Activated CD8-positive, alpha-beta T cell treated with anti-CD3 and anti-CD28 coated beads for 36 hours (primary cell): ENCODE results near the gene ABHD15. TPM values are rescaled to one million over a fixed set of nuclear protein-coding genes. Genes with fewer than 3 reads are reported as not detected.

Experiments
- ATAC-seq: fragments of 200-7000 bp; cut with Tn5 transposase; one replicate; pipeline ENCODE4 v1.10.0; 2021; ENCODE audit warnings: mild to moderate bottlenecking, moderate library complexity
- CTCF ChIA-PET: fragments of 350-600 bp; sonication (Branson Sonifier 250); formaldehyde crosslinking; loops from one replicate; lab custom pipeline; 2021; ENCODE audit warnings: antibody characterized with exemption; lab: Charles Lee
- POLR2A ChIA-PET: fragments of 350-600 bp; sonication (Branson Sonifier 250); formaldehyde crosslinking; loops from one replicate; lab custom pipeline; 2021; ENCODE audit warnings: antibody characterized with exemption; lab: Charles Lee
- DNase-seq: peaks from one replicate; pipeline ENCODE4 v3.0.0-alpha.2; 2020
- H3K27ac Mint-ChIP-seq: one replicate; pipeline ENCODE4 v1.8.0; 2021; ENCODE audit warnings: mild to moderate bottlenecking, mixed read lengths
- H3K27me3 Mint-ChIP-seq: one replicate; pipeline ENCODE4 v1.8.0; 2021; ENCODE audit warnings: mixed read lengths
- H3K36me3 Mint-ChIP-seq: one replicate; pipeline ENCODE4 v1.8.0; 2021; ENCODE audit warnings: low read depth, mixed read lengths
- H3K4me1 Mint-ChIP-seq: one replicate; pipeline ENCODE4 v1.8.0; 2021; ENCODE audit warnings: low read depth, mixed read lengths
- H3K4me3 Mint-ChIP-seq: one replicate; pipeline ENCODE4 v1.8.0; 2021; ENCODE audit warnings: mild to moderate bottlenecking, moderate library complexity, mixed read lengths
- H3K9me3 Mint-ChIP-seq: one replicate; pipeline ENCODE4 v1.8.0; 2021; ENCODE audit warnings: mixed read lengths
- intact Hi-C: fragments of 100-400 bp; cut with micrococcal nuclease; formaldehyde crosslinking; loops from one replicate; pipeline ENCODE4 v1.10.0; 2022
- total RNA-seq, 2 experiments: library from RNA; stranded (reverse); gene quantifications; one replicate each; pipeline ENCODE4 v1.2.3, GENCODE V29; 2021
- TF ChIP-seq, protein P1 (sequence below): fragments of 200-600 bp; IDR thresholded peaks from one replicate; pipeline ENCODE4 v1.8.0; 2022; ENCODE audit warnings: antibody characterized with exemption, mild to moderate bottlenecking

Gene ABHD15
- total RNA-seq, 2 experiments from 2014 or later = 9.7 to 10.1 TPM

DNA sequence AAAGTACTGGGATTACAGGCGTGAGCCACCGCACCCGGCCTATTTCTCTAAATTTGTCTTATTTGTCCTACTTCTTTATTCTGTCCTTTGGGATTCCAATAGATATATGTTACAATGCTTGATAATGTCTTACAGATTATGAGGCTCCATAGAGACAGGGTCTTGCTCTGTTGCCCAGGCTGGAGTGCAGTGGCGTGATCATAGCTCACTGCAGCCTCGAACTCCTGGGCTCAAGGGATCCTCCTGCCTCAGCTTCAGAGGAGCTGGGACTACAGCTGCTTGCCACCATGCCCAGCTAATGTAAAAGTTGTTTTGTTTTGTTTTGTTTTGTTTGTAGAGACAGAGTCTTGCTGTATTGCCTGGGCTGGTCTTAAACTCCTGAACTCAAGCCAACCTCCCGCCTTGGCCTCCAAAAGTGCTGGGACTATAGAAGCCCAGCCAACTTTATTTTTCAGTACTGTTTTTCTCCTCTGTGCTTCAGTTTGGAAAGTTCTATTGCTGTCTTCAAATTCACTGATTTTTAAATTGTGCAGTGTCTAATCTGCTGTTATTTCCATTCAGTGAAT is 36.4 kb upstream of the ABHD15 start:
- no peak overlapping the region for H3K27ac Mint-ChIP-seq
- TF ChIP-seq, protein P1, sequence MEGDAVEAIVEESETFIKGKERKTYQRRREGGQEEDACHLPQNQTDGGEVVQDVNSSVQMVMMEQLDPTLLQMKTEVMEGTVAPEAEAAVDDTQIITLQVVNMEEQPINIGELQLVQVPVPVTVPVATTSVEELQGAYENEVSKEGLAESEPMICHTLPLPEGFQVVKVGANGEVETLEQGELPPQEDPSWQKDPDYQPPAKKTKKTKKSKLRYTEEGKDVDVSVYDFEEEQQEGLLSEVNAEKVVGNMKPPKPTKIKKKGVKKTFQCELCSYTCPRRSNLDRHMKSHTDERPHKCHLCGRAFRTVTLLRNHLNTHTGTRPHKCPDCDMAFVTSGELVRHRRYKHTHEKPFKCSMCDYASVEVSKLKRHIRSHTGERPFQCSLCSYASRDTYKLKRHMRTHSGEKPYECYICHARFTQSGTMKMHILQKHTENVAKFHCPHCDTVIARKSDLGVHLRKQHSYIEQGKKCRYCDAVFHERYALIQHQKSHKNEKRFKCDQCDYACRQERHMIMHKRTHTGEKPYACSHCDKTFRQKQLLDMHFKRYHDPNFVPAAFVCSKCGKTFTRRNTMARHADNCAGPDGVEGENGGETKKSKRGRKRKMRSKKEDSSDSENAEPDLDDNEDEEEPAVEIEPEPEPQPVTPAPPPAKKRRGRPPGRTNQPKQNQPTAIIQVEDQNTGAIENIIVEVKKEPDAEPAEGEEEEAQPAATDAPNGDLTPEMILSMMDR = no peak
- intact Hi-C loops = no loop called here
- no peak overlapping the region for H3K4me3 Mint-ChIP-seq
- H3K36me3 Mint-ChIP-seq = no peaks in the 10 kb centered on the region
- H3K4me1 Mint-ChIP-seq = peaks cover 6% of the 10 kb centered on the region
- DNase-seq (no peak), ATAC-seq (no peak)
- CTCF ChIA-PET = no interaction called here
- POLR2A ChIA-PET = no interaction called here
- H3K9me3 Mint-ChIP-seq = no peaks in the 10 kb centered on the region
- H3K27me3 Mint-ChIP-seq = no peaks in the 10 kb centered on the region

GRCh38 chr17:29597361-29598172 is 30.7 kb upstream of the ABHD15 start:
- no peak overlapping the region for H3K4me3 Mint-ChIP-seq
- H3K36me3 Mint-ChIP-seq = no peaks in the 10 kb centered on the region
- ATAC-seq (no peak), DNase-seq (no peak)
- H3K27me3 Mint-ChIP-seq = no peaks in the 10 kb centered on the region
- POLR2A ChIA-PET = interaction anchor here (0.9 to 1.7 kb wide), 2 partner anchors 20 to 32 kb away, joined by 3 to 8 read pairs; no protein-coding TSS in a partner anchor
- no peak overlapping the region for H3K27ac Mint-ChIP-seq
- intact Hi-C loops = no loop called here
- CTCF ChIA-PET = interaction anchor here (1.0 to 1.6 kb wide), 2 partner anchors 18 to 20 kb away, joined by 3 to 8 read pairs; no protein-coding TSS in a partner anchor
- peaks cover 15% of the 10 kb centered on the region for H3K4me1 Mint-ChIP-seq
- TF ChIP-seq, protein P1 = no peak
- H3K9me3 Mint-ChIP-seq = no peaks in the 10 kb centered on the region

GRCh38 chr17:29596811-29597210 is 30.0 kb upstream of the ABHD15 start:
- ATAC-seq = no peak
- TF ChIP-seq, protein P1 = no peak
- CTCF ChIA-PET = interaction anchor here (1.0 to 1.6 kb wide), 2 partner anchors 19 to 21 kb away, joined by 3 to 8 read pairs; no protein-coding TSS in a partner anchor
- Mint-ChIP-seq H3K27ac (no peak overlapping the region), H3K4me3 (no peak overlapping the region), H3K9me3 (no peaks in the 10 kb centered on the region), H3K36me3 (no peaks in the 10 kb centered on the region), H3K4me1 (peaks cover 23% of the 10 kb centered on the region), H3K27me3 (no peaks in the 10 kb centered on the region)
- intact Hi-C loops = no loop called here
- POLR2A ChIA-PET = interaction anchor here (1.7 kb wide), 1 partner anchor 20 kb away, joined by 8 read pairs; no protein-coding TSS in a partner anchor
- DNase-seq = no peak

DNA sequence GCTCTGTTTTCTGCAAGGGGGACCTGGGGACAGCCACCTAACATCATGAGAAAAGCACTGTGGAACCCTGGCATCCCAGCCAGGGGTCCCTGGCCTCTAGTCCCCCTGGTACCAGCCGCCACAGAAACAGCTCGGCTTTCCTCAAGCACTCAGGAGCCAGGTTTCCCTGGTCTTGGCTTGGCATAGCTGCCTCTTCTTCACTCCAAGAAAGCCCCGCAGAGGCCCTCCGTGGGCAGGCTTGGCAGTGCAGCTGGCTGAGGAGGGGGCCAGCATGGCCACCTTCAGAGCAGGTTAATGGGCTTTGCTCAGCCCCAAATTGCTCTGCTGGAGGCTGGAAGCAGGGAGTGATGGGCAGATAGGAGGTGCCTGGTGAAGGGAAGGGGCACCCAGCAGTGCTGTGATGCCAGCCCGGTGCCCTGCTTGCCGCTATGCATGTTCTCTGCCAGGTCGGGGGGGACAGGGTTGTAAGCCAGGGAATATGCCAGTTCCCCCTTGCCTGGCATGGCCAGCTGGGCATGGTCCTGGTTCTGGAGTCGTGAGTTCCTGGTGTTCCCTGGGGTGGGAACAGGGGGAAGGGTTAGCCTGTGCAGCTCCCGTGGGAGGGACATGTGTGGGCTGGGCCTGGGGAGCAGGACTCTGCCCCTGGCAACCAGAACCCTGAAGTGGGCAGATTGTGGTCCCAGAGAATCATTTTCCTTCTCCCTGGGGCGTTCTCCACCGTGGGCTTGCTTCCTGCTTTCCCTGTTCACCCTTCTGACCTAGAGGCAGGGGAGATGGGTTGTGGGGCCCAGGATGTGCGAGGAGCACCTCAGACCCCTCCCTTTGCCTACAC is 29.3 kb upstream of the ABHD15 start:
- Mint-ChIP-seq H3K36me3 (no peaks in the 10 kb centered on the region), H3K27me3 (no peaks in the 10 kb centered on the region), H3K4me1 (peaks cover 29% of the 10 kb centered on the region), H3K9me3 (no peaks in the 10 kb centered on the region), H3K4me3 (no peak overlapping the region), H3K27ac (no peak overlapping the region)
- ChIA-PET POLR2A (no interaction called here), CTCF (interaction anchor here (1.6 kb wide), 1 partner anchor 22 kb away, joined by 8 read pairs; no protein-coding TSS in a partner anchor)
- TF ChIP-seq, protein P1 = no peak
- DNase-seq = no peak
- ATAC-seq = no peak
- intact Hi-C loops = no loop called here
